ENCODE results near the gene TLR1.
"Not testable (repeated sequence)": the region's sequence is repeated elsewhere in the genome, so short reads cannot be mapped to it uniquely, and the experiment has no call there.

Gene TLR1

DNA sequence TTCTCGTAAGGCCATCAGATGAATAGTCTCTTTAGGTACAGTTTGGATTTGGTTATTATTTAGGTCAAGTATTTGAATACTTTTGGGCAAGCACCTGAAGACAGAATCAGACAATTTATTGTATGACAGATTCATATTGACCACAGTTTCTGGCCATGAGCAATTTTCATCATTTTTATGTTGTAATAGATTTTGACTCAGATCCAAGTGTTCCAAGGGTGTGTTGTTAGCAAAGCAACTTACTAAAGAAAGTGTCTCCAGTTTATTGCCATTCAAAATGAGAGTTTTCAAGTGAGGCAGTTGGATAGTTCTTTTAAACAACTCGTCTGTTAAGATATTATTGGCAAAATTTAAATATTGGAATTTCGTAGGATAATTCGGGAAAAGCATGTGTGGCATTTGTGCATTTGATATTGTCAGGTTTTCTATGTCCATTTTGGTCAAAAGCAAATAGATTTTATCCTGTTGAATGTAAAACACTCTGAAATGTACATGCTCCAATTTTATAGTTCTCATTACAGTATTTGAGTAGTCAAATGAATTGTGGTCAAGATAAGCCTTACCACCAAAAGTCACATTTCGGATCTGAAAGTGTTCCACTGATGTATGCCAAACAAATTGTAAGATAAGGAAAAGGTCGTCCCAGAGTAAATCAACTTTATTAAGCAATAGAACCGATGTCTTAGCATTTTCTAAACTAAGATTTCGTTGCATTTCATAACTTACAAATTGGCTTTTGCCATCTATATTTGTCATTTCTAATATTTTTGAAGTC, 30.2 kb downstream of the TLR1 start:
- peak; percentile 67 for DNase-seq

DNA sequence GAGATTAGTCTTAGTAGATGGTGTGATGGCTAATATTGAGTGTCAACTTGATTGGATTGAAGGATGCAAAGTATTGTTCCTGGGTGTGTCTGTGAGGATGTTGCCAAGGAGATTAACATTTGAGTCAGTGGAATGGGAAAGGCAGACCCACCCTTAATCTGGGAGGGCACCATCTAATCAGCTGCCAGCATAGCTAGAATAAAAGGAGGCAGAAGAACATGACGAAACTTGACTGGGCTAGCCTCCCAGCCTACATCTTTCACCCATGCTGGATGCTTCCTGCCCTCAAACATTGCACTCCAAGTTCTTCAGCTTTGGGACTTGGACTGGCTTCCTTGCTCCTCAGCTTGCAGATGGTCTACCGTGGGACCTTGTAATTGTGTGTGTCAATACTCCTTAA, 34.3 kb downstream of the TLR1 start:
- DNase-seq = not testable (repeated sequence)

DNA sequence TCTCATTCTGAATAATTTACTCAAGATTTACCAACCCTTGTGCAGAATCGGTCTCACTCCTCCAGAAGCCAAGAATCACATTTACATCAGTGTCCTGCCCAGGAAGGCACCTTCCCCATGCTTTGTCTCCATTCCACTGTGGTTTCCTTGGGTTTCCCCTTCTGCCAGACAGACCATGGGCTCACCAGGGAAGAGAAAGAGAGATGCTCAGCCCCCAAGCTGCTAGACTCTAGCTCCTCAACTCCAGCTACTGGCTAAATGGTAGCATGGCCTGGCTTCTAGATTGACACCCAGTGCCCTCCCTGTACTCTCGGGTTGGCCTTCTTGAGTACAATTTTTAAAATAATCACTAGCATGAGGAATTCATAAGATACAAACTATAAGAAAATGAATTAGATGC, 34.7 kb downstream of the TLR1 start:
- DNase-seq = peak; percentile 64

DNA sequence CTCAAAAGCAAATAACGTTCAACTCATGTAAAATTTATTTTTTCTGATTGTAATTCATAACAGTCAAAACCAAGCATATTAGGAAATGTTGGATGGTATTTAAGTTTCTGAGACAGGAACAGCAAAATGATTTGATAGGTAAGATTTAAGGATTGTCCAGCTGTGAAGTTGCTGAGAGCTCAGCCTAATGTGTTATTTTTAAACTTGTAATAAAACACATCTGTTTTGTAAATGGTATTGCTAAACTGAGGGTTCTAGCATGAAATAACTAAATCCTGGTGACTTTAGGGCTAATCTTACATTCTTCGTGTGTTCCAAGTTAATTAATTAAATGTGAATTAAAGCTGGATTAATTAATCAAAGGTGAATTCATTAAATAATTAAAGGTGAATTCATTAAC, 35.1 kb downstream of the TLR1 start:
- DNase-seq = no peak

DNA sequence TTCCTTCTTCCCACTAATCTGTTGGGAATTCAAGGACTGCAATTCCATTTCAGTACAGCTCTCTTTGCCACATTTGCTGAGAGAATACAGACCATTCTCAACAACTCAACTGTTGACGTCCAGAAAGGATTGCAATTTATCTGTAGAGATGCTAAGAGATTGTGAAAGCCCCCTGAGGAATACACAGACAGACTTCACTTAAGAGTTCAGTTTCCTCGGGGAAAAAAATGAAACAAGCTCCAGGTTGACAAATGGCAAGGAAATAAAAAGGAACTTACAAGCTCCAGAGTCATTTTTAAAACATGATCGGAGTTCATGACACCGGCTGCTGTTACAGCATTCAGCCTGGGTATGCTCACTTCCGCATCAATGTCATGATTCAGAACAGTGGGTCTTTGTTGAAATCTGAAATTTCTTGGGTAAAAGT, 35.6 kb downstream of the TLR1 start:
- peak; percentile 92 for DNase-seq

DNA sequence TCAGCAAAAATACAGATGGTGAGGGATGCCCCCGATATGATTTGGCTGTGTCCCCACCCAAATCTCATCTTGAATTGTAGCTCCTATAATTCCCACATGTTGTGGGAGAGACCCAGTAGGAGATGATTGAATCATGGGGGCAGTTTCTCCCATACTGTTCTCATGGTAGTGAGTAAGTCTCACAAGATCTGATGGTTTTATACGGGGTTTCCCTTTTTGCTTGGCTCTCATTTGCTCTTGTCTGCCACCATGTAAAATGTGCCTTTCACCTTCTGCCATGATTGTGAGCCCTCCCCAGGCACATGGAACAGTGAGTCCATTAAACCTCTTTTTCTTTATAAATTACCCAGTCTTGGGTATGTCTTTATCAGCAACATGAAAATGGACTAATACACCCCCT, 37.7 kb downstream of the TLR1 start:
- peak; percentile 52 for DNase-seq

DNA sequence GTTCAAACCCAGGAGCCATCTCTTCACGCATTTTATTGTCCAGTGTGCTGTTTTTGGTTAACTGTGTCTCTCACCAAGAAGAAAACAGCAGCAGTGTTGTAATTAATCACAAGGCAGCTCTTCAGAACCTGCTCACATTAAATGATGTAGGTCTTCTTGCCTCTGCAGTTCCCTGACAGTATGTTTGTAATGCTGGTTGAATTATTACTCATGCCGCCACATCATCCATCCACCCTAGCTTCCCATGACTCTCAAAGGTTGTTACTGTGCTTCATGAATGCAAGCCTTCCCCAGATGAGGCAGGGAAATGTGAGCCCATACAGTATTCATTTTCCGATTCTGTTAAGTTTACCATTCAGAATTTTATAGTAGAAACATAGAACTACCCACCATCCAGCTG, 39.2 kb downstream of the TLR1 start:
- peak; percentile 66 for DNase-seq

DNA sequence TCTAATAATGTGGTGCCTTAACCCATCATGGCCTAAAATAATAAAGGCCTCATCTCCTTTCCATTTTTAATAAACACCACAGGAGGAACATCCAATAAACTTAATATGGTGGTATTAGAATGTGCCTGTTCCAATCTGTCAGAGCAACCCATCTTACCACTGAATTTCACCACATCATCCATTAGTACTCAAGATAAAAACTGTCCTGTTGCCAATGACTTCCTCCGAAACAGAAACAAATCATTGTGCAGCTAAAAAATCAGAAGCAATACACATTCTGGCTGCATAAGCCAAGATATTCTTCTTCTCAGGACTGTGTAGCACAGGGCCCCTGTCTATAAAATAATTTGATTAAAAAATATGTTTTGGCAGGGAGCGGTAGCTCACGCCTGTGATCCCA, 40.3 kb downstream of the TLR1 start:
- DNase-seq = peak; percentile 62

DNA sequence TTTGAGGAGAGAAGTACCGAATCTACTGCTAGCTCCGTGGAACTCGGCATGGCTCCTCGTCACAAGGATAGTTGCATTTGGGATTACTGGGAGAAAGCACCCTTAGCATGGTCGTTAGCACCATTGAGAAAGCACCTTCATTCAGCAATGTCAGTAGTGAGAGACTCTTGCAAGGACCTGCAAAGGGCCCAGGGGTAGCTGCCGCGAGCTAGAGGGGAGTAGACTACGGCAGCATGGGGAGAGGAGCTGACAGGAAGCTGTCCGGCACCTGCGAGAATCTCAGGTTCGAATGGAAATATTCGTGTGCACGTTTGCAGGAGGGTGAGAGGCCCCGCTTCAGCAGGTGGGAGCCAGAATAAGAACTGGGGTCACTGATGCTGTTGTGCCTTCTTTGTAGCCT, 42.0 kb downstream of the TLR1 start:
- DNase-seq = no peak

DNA sequence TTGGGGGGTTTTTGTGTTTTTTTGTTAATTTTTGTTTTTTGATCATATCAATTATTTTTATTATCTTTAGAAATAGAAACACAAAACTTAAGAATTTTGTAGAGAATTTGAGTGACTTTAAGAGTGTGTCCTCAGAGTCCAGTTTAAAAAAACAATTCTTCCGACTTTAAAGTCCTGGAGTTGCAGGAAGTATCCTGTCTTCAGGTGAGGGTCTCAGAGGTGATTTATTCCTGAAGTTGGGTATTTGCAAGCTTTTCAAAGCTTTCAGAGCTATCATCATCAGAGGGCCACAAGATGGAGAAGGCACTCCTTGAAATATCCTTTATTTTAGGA, 44.8 kb downstream of the TLR1 start:
- DNase-seq = no peak

DNA sequence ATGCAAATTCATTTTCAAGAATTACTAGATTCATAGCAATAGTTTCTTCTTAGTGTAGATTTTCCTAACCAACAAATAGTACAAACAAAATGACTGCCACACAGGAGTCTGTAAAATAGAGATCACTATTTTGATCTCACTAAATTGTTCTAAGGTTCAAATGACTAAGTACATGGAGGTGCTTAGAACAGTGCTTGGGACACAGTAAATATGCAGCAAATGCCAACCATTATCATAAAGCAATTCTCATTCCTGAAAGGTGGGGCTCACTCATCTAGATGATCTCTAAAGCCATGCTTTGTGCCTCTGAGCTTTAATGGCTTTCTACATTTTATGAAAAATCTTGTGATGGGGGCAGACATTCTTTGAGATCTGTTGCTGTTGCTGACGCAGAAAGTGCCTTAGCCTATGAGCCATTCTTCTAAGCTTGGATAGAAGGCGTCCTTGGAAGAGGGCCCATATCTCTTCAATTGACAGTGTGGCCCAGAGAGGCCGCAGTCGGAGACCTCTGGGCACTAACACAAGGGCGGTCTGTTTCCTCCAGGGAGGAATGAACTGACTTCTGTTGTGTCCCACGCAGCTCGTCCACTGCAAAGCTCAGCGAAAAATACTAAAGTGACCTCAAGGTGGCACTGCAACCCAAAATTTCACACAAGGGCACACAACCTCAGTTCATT, 45.3 kb downstream of the TLR1 start:
- DNase-seq = peak; percentile 72

DNA sequence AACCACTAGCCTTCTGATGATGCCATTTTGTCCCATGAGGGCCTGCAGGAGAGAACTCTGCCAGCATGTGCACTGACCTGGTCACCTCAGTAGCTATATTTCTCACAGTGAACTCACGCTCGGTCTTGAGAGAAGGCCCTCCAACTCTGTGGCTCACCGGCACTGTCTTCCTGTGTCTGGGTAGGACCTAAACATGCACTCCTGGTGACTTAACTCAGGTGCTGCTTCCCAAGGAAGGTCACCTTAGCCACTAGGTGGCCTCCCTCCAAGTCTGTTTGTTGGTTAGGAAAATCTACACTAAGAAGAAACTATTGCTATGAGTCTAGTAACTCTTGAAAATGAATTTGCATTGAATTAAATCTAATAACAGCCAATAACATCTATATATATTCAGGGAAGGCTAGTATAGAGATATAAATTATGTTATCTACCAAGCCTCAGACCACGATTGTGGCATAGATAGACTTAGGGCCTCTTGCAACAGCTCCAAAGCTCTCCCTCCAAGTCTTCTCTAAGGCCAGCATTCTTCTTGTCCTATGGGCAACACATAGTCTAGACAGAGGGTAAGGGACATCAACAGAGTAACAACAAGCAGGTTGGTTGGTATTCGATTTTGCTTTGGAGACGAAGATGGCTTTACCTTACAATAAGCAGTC, 46.5 kb downstream of the TLR1 start:
- no peak for DNase-seq

DNA sequence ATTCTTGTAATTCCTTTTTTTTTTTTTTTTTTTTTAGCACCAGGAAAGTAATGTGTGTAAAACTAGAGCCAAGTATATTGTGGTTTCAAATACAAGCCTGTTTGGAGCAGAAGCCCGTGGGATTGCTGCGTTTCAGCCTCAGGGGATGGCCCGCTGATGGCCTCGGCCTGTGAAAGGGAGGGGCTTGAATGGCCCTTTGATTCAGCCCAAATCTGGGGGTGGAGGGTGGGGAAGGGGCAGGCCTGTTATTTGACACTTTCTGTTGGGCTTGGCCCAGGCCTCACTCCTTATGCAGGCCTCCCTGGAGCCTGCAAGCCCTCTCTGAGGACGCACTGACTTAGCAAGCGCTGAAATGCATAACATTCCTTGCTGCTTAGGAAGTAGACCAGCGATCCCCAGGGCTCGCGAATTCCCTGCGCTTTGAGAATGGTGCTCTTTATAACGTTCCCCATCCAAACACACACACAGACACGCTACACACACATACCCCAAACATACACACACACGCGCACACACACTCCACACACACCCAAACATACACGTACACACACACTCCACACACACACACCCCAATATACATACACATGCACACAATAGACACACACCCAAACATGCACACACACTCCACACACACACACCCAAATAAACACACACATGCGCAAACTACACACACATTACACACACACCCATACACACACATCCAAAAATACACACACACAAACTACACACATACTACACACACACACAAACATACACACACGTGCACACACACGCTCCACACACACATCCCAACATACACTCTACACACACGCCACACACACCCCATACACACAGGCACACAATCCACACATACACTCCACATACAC, 51.4 kb downstream of the TLR1 start:
- DNase-seq = no peak

DNA sequence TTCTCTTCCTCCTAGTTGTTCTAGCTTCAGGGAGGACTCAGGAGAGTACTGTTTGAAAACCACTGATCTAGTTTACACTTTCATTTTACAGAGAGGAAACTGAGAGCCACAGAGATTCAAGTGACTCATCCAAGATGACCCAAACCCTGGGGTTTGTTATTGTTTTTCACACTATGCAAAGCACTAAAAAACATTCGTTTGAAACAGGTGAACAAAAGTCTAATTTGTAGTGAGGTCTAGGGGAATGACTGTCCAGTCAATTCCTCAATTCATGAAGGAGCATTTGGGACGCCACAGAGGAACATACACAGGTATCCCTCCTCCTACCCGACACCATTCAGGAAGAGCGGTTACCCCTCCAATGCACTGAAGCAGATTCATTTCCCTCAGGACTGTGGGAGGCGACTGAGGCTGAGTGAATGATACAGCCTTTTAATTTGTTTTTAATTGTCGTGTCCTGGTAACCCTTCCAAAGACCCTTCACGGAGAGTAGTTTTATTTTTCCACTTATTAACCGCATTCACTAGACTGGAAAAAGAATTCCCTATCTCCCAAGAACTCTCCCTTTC, 52.1 kb downstream of the TLR1 start:
- peak; percentile 81 for DNase-seq

DNA sequence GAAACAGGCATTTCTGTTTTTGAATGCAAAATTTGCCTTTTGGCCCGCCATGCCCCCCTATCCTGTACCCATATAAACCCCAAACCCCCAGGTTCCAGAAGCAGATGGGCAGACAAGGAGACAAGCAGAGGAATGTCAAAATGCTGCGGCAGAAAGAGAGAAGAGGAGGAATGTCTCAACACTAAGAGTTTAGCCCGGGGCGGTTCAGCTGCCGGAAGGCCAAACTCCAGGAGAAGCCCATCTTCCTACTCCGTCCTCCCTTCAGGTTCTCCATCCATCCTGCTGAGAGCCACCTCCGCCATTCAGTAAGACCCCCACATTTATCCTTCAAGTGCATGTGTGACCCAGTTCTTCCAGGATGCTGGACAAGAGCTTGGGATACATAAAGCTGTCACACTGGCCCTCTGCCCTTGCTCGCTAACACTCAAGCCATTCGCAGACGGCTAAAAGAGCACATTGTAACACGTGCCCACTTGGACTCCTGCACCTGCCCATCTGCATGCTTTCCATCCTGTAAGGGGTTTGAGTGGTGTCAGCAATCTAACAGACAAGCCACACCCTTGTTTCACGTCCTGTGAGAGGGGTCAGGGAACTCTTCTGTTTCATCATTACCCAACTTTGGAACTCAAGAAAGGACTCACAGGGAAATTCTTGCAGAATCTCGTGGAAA, 53.1 kb downstream of the TLR1 start:
- DNase-seq = peak; percentile 52

DNA sequence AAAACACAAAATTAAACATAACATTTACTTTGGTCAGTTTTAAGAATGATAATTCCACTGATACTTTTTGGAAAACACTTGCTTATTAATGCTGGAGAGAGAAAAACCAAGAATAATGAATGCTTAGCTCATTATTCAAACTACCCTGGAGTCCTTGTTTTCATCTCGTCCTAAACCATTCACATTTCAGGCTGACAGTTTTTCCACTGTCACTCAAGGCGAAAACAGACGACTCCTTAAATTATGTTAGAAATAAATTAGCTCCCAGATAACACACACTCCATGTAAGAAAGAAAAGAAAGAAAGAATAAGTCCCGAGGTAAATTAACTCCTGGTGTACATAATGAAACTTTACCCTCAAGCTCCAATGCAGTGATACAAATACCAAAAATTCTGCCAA, 55.3 kb downstream of the TLR1 start:
- no peak for DNase-seq

DNA sequence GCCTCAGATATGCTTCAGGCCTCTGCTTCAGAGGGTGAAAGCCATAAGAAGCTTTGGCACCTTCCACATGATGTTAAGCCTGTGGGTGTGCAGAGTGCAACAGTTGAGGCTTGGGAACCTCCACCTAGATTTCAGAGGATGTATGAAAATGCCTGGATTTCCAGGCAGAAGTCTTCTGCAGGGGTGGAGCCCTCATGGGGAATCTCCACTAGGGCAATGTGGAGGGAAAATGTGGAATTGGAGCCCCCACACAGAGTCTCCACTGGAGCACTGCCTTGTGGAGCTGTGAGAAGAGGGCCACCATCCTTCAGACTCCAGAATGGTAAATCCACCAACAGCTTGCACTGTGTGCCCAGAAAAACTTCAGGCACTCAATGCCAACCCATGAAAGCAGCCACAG, 57.0 kb downstream of the TLR1 start:
- DNase-seq = no peak
